Sigmoid colon (tissue), 7 donors: ENCODE measurements around the gene PPP1R26. TPM values are rescaled to one million over a fixed set of nuclear protein-coding genes. Genes with fewer than 3 reads are reported as not detected.

Experiments used
- DNase-seq: peaks from one replicate; pipeline ENCODE4 v3.0.0-alpha.2; 2019
- H3K27ac ChIP-seq, 4 donors: fragments of 200-600 bp; sonication (generic); one replicate each; pipeline ENCODE4 v1.5.1; 2016 to 2019; ENCODE audit warnings: mild to moderate bottlenecking in 1 of 4
- H3K27me3 ChIP-seq, 3 donors: fragments of 200-600 bp; sonication (generic); one replicate each; pipeline ENCODE4 v1.5.1; 2019; ENCODE audit warnings: mild to moderate bottlenecking in 1 of 3
- H3K36me3 ChIP-seq, 4 donors: fragments of 200-600 bp; sonication (generic); one replicate each; pipeline ENCODE4 v1.5.1; 2016 to 2019
- H3K4me1 ChIP-seq, 4 donors: fragments of 200-600 bp; sonication (generic); one replicate each; pipeline ENCODE4 v1.5.1; 2017 to 2019
- H3K4me3 ChIP-seq, 4 donors: fragments of 200-600 bp; sonication (generic); one replicate each; pipeline ENCODE4 v1.5.1; 2017 to 2019; ENCODE audit warnings: mild to moderate bottlenecking in 2 of 4, moderate library complexity in 1 of 4
- H3K9me3 ChIP-seq, 4 donors: fragments of 200-600 bp in 3 of 4; sonication (generic) in 3 of 4; one replicate each; pipeline versions ENCODE4 v1.5.1 to v1.6.1; 2013 to 2019
- CTCF ChIP-seq, 4 experiments: fragments of 450-650 bp in 3 of 4; fragments of 200-600 bp in 1 of 4; IDR thresholded peaks; one replicate each; pipeline ENCODE4 v1.5.1; 2016 to 2019; ENCODE audit warnings: antibody characterized with exemption in 4 of 4, mild to moderate bottlenecking in 3 of 4, moderate library complexity in 2 of 4
- EP300 ChIP-seq, 4 donors: sonication (generic); formaldehyde crosslinking; IDR thresholded peaks; one replicate each; pipeline ENCODE4 v1.6.1; 2017; ENCODE audit warnings: antibody characterized with exemption in 4 of 4
- POLR2A ChIP-seq, 2 donors: fragments of 450-650 bp; IDR thresholded peaks; one replicate each; pipeline ENCODE4 v1.6.1; 2016; ENCODE audit warnings: antibody characterized with exemption in 2 of 2, mild to moderate bottlenecking in 2 of 2, moderate library complexity in 2 of 2
- POLR2AphosphoS5 ChIP-seq, 4 donors: sonication (generic); formaldehyde crosslinking; IDR thresholded peaks; one replicate each; pipeline ENCODE4 v1.6.1; 2017; ENCODE audit warnings: antibody characterized with exemption in 4 of 4
- WGBS, 2 donors: extraction: QIAGEN DNeasy Blood & Tissue Kit; methylation state at CpG; one replicate each; pipeline ENCODE4 v1.1.7; 2013; 5-methylcytosine and 5-hydroxymethylcytosine counted together
- intact Hi-C: fragments of 100-400 bp; cut with DNase I; formaldehyde crosslinking; loops from one replicate; pipeline ENCODE4 v1.15.1; 2023
- polyA plus RNA-seq, 3 donors: library from polyadenylated mRNA; stranded (reverse); fragments of 200-250 nt; gene quantifications; one replicate each; pipeline ENCODE4 v1.2.3, GENCODE V29; 2013
- total RNA-seq, 4 donors: library from RNA; depleted of rRNA; stranded (reverse); fragments of >200 nt; gene quantifications; one replicate each; pipeline ENCODE4 v1.1.0, GENCODE V29; 2016
- donor health status: healthy with polysubstance abuse.
- donor health status: Bipolar disorder and iron deficiency.
- donor health status: healthy.

PPP1R26 gene
- total and polyA plus RNA-seq, 7 donors: 4.8 to 12.7 (median 9.5) TPM

- whole genome bisulfite sequencing, 2 donors: 1% methylated on average over 76 of the region's 76 CpGs
- Histone ChIP-seq H3K27ac (peak overlapping the region; percentile 40 to 71 (median 54)), H3K27me3 (no peaks in the 10 kb centered on the region), H3K36me3 (peaks cover 5 to 20% (median 14%) of the 10 kb centered on the region in 4 donors), H3K4me3 (peak overlapping the region; percentile 54 to 86 (median 76)), H3K4me1 (peaks cover 0 to 20% (median 13%) of the 10 kb centered on the region in 4 donors), H3K9me3 (no peaks in the 10 kb centered on the region)
- TF ChIP-seq POLR2A (IDR thresholded peaks at IDR 0.05): no peak
- no peak for TF ChIP-seq EP300 (IDR thresholded peaks at IDR 0.05)
- TF ChIP-seq CTCF (IDR thresholded peaks at IDR 0.05): no peak
- TF ChIP-seq POLR2AphosphoS5 (IDR thresholded peaks at IDR 0.05): no peak
- intact Hi-C loops: loop anchor here (2.0 kb wide), 1 partner anchor 18 kb away; a partner anchor contains a TSS
- DNase-seq: no peak
Observed at GRCh38 chr9:135480071-135480939, 723 bp downstream of the PPP1R26 start.

GRCh38 chr9:135480940-135481310 lies 1.3 kb downstream of the PPP1R26 start:
- H3K4me1 ChIP-seq: peaks cover 0 to 20% (median 13%) of the 10 kb centered on the region in 4 donors
- H3K9me3 ChIP-seq: no peaks in the 10 kb centered on the region
- WGBS, 2 donors: 28 to 35% methylated on average over 11 of the region's 11 CpGs
- no peak for TF ChIP-seq POLR2AphosphoS5 (IDR thresholded peaks at IDR 0.05)
- no peak for TF ChIP-seq EP300 (IDR thresholded peaks at IDR 0.05)
- no peak for TF ChIP-seq CTCF (IDR thresholded peaks at IDR 0.05)
- TF ChIP-seq POLR2A (IDR thresholded peaks at IDR 0.05): no peak
- peak overlapping the region; percentile 54 to 86 (median 76) for H3K4me3 ChIP-seq
- peaks cover 5 to 26% (median 19%) of the 10 kb centered on the region in 4 donors for H3K36me3 ChIP-seq
- peak overlapping the region in 2 of 4 donors; percentile 47 to 60 for H3K27ac ChIP-seq
- no peaks in the 10 kb centered on the region for H3K27me3 ChIP-seq
- no peak for DNase-seq
- intact Hi-C loops: loop anchor here (2.0 kb wide), 1 partner anchor 18 kb away; a partner anchor contains a TSS

DNA sequence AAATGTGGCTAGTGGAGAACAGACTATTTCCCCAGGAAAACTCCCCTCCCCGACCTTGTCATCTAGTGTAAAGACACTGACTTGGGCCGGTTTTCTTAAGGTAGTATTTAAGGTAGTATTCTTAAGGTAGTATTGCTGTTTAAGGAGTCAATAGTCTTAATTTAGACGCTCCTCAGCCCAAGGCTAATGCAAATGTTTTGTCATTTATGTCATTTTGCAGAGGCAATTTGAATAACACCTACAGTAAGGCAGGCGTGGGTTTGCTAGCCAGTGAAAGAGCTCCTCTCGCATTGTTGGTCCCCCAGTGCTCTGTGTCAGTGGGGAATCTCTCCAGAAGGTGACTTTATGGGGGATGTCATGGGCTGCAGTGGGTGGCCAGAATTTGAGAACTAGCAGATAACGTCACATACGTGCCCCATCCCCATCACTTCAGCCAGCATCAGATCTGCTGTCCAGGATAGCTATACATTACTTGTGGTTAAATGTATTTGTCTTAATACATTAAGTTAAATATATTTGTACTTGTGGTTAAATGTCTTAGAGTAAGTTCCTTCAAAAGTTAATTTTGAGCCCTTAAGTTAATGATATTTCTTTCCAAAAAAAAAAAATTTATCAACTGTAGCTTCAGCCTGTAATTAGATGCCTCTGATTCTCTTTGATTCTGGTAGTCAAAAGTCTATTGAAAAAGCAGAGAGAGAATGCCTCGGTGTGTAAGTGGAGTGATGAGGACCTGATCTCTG lies 2.6 kb downstream of the PPP1R26 start:
- TF ChIP-seq POLR2A (IDR thresholded peaks at IDR 0.05) (no peak), POLR2AphosphoS5 (IDR thresholded peaks at IDR 0.05) (no peak), EP300 (IDR thresholded peaks at IDR 0.05) (no peak), CTCF (IDR thresholded peaks at IDR 0.05) (no peak)
- 70 to 75% methylated on average over 8 of the region's 8 CpGs for WGBS, 2 donors
- intact Hi-C loops: no loop called here
- Histone ChIP-seq H3K27ac (no peak overlapping the region), H3K4me1 (peaks cover 0 to 20% (median 13%) of the 10 kb centered on the region in 4 donors), H3K27me3 (no peaks in the 10 kb centered on the region), H3K4me3 (no peak overlapping the region), H3K36me3 (peaks cover 5 to 38% (median 30%) of the 10 kb centered on the region in 4 donors), H3K9me3 (no peaks in the 10 kb centered on the region)
- DNase-seq: no peak

- TF ChIP-seq POLR2AphosphoS5 (IDR thresholded peaks at IDR 0.05) (no peak), EP300 (IDR thresholded peaks at IDR 0.05) (no peak), CTCF (IDR thresholded peaks at IDR 0.05) (no peak), POLR2A (IDR thresholded peaks at IDR 0.05) (no peak)
- Histone ChIP-seq H3K4me1 (peaks cover 0 to 14% (median 10%) of the 10 kb centered on the region in 4 donors), H3K4me3 (no peak overlapping the region), H3K36me3 (peaks cover 5 to 62% (median 32%) of the 10 kb centered on the region in 4 donors), H3K27ac (no peak overlapping the region), H3K27me3 (no peaks in the 10 kb centered on the region), H3K9me3 (no peaks in the 10 kb centered on the region)
- intact Hi-C loops: no loop called here
- DNase-seq: no peak
- 96% methylated on average over 47 of the region's 47 CpGs for WGBS, 2 donors
Observed at GRCh38 chr9:135484460-135485277, 5.1 kb downstream of the PPP1R26 start.
